ENCODE data around the gene RPL41. TPM values are rescaled to one million over a fixed set of nuclear protein-coding genes. Genes with fewer than 3 reads are reported as not detected.

RPL41 gene
- total RNA-seq, 1 donor from 2014 or later, result 4,566 TPM

Other genes with a start within 250 kb of the RPL41 start
- 28.0 and 33.7 TPM in 2 replicates for gene PYM1, start 188.7 kb upstream of the RPL41 start, total RNA-seq (ENCODE audit: low replicate concordance)
- gene DGKA, start 185.5 kb upstream of the RPL41 start, total RNA-seq (ENCODE audit: low replicate concordance), result 28.6 and 46.6 TPM in 2 replicates
- gene PMEL, start 150.6 kb upstream of the RPL41 start, total RNA-seq (ENCODE audit: low replicate concordance), result 1.4 and 136 TPM in 2 replicates
- gene CDK2, start 149.8 kb upstream of the RPL41 start, total RNA-seq (ENCODE audit: low replicate concordance), result 52.8 and 82.8 TPM in 2 replicates
- gene RAB5B, start 142.6 kb upstream of the RPL41 start, total RNA-seq (ENCODE audit: low replicate concordance), result 105 and 131 TPM in 2 replicates
- gene SUOX, start 119.4 kb upstream of the RPL41 start, total RNA-seq (ENCODE audit: low replicate concordance), result 28.4 and 34.6 TPM in 2 replicates
- 6.1 and 21.0 TPM in 2 replicates for gene IKZF4, start 95.6 kb upstream of the RPL41 start, total RNA-seq (ENCODE audit: low replicate concordance)
- gene RPS26, start 74.7 kb upstream of the RPL41 start, total RNA-seq (ENCODE audit: low replicate concordance), result 20.2 and 38.7 TPM in 2 replicates
- gene ERBB3, start 36.5 kb upstream of the RPL41 start, total RNA-seq (ENCODE audit: low replicate concordance), result 76.5 and 176 TPM in 2 replicates
- 115 and 141 TPM in 2 replicates for gene PA2G4, start 12.1 kb upstream of the RPL41 start, total RNA-seq (ENCODE audit: low replicate concordance)
- gene ZC3H10, start 1.6 kb downstream of the RPL41 start, total RNA-seq (ENCODE audit: low replicate concordance), result 11.6 and 12.1 TPM in 2 replicates
- gene ESYT1, start 11.6 kb downstream of the RPL41 start, total RNA-seq (ENCODE audit: low replicate concordance), result 81.4 and 96.3 TPM in 2 replicates
- gene MYL6B, start 36.0 kb downstream of the RPL41 start, total RNA-seq (ENCODE audit: low replicate concordance), result 66.2 and 161 TPM in 2 replicates
- 1,223 and 1,943 TPM in 2 replicates for gene MYL6, start 41.7 kb downstream of the RPL41 start, total RNA-seq (ENCODE audit: low replicate concordance)
- gene SMARCC2, start 72.8 kb downstream of the RPL41 start, total RNA-seq (ENCODE audit: low replicate concordance), result 92.8 and 147 TPM in 2 replicates
- gene RNF41, start 105.3 kb downstream of the RPL41 start, total RNA-seq (ENCODE audit: low replicate concordance), result 33.7 and 37.7 TPM in 2 replicates
- gene NABP2, start 107.7 kb downstream of the RPL41 start, total RNA-seq (ENCODE audit: low replicate concordance), result 37.5 and 40.0 TPM in 2 replicates
- 23.0 and 37.7 TPM in 2 replicates for gene SLC39A5, start 113.4 kb downstream of the RPL41 start, total RNA-seq (ENCODE audit: low replicate concordance)
- gene ANKRD52, start 141.8 kb downstream of the RPL41 start, total RNA-seq (ENCODE audit: low replicate concordance), result 52.9 and 56.1 TPM in 2 replicates
- gene COQ10A, start 150.3 kb downstream of the RPL41 start, total RNA-seq (ENCODE audit: low replicate concordance), result 21.3 and 26.4 TPM in 2 replicates
- 278 and 290 TPM in 2 replicates for gene CS, start 183.7 kb downstream of the RPL41 start, total RNA-seq (ENCODE audit: low replicate concordance)
- gene CNPY2, start 199.4 kb downstream of the RPL41 start, total RNA-seq (ENCODE audit: low replicate concordance), result 194 and 217 TPM in 2 replicates
- 58.3 and 77.5 TPM in 2 replicates for gene PAN2, start 217.4 kb downstream of the RPL41 start, total RNA-seq (ENCODE audit: low replicate concordance)
- 0.48 and 1.3 TPM in 2 replicates for gene IL23A, start 222.3 kb downstream of the RPL41 start, total RNA-seq (ENCODE audit: low replicate concordance)
- gene STAT2, start 243.5 kb downstream of the RPL41 start, total RNA-seq (ENCODE audit: low replicate concordance), result 132 and 139 TPM in 2 replicates
- not detected in 2 replicates for gene APOF, start 246.2 kb downstream of the RPL41 start, total RNA-seq (ENCODE audit: low replicate concordance)